Cerebellar nuclear complex (tissue), 1 donor: ENCODE results near the gene MEMO1.
"Not testable (repeated sequence)": the region's sequence is repeated elsewhere in the genome, so short reads cannot be mapped to it uniquely, and the experiment has no call there.

Experiments used
- DNase-seq, 2 experiments: peaks; one replicate each; lab custom pipeline; 2025; lab: John Stamatoyannopoulos, UW

MEMO1 gene

GRCh38 chr2:32010670-32011484, at the start of gene MEMO1:
TSS of gene MEMO1 (minus strand) at chr2:32011008. CDS start at chr2:32010247, 761 bp downstream.
- peak in 1 of 2 experiments; percentile 19 for DNase-seq

- no peak for DNase-seq
Measured at GRCh38 chr2:32060266-32060665, 49.5 kb upstream of the MEMO1 start.

GRCh38 chr2:32058130-32058529, 47.3 kb upstream of the MEMO1 start:
- DNase-seq, result no peak

GRCh38 chr2:32054583-32054982, 43.8 kb upstream of the MEMO1 start:
- DNase-seq, result not testable (repeated sequence)

- DNase-seq, result no peak
Measured at GRCh38 chr2:32051836-32052439, 41.1 kb upstream of the MEMO1 start.

GRCh38 chr2:32043561-32043960, 32.8 kb upstream of the MEMO1 start:
- DNase-seq, result no peak

GRCh38 chr2:32039447-32040219, 28.8 kb upstream of the MEMO1 start, which contains the start of gene DPY30:
TSS of gene DPY30 (minus strand) at chr2:32039805. CDS start at chr2:32039456, 349 bp downstream.
- peak; percentile 65 to 69 for DNase-seq

GRCh38 chr2:32034198-32034887, 23.5 kb upstream of the MEMO1 start:
- not testable (repeated sequence) for DNase-seq

- DNase-seq, result not testable (repeated sequence)
Measured at GRCh38 chr2:32018789-32019482, 8.1 kb upstream of the MEMO1 start.

- DNase-seq, result no peak
Measured at GRCh38 chr2:32012872-32013271, 2.1 kb upstream of the MEMO1 start.

- no peak for DNase-seq
Measured at GRCh38 chr2:32011485-32011960, 715 bp upstream of the MEMO1 start.

- DNase-seq, result not testable (repeated sequence)
Measured at GRCh38 chr2:32010280-32010669, 533 bp downstream of the MEMO1 start.

- DNase-seq, result no peak
Measured at GRCh38 chr2:32009516-32010256, 1.1 kb downstream of the MEMO1 start.

GRCh38 chr2:32008805-32009515, 1.8 kb downstream of the MEMO1 start:
- DNase-seq, result no peak

- no peak for DNase-seq
Measured at GRCh38 chr2:32007121-32007391, 3.8 kb downstream of the MEMO1 start.

- DNase-seq, result no peak
Measured at GRCh38 chr2:32005371-32005976, 5.3 kb downstream of the MEMO1 start.

GRCh38 chr2:32003791-32004190, 7.0 kb downstream of the MEMO1 start:
- DNase-seq, result no peak

- no peak for DNase-seq
Measured at GRCh38 chr2:32002406-32002805, 8.4 kb downstream of the MEMO1 start.

- no peak for DNase-seq
Measured at GRCh38 chr2:31999438-31999837, 11.4 kb downstream of the MEMO1 start.
